Karpas-422 (cell line): ENCODE measurements around the gene TASP1. TPM values are rescaled to one million over a fixed set of nuclear protein-coding genes. Genes with fewer than 3 reads are reported as not detected.

Experiments
- total RNA-seq: library from RNA; depleted of rRNA; stranded (reverse); fragments of >200 nt; shearing (Covaris generic); gene quantifications from 2 replicates; pipeline ENCODE4 v1.2.3, GENCODE V29; 2014; ENCODE audit warnings: low replicate concordance; rRNA removed

Gene TASP1
- total RNA-seq, 1 experiment from 2014 or later, result 13.6 TPM

Other genes with a start within 250 kb of the TASP1 start
- gene ESF1, start 146.0 kb upstream of the TASP1 start, total RNA-seq, result 12.2 and 16.9 TPM in 2 replicates
- gene NDUFAF5, start 146.1 kb upstream of the TASP1 start, total RNA-seq, result 11.6 and 18.9 TPM in 2 replicates